Mucosa of rectum (tissue), 2 donors: Measurements from ENCODE around the gene LRRC4.

Source experiments
- H3K27ac ChIP-seq, 2 donors: one replicate each; pipeline ENCODE4 v1.7.0; 2013; ENCODE audit warnings: inconsistent platforms in 2 of 2, low read depth in 2 of 2, low read length in 2 of 2
- H3K27me3 ChIP-seq, 2 donors: one replicate each; pipeline ENCODE4 v1.7.0; 2013; ENCODE audit warnings: low read length in 2 of 2; ENCODE audit not compliant: control insufficient read depth in 2 of 2, insufficient read depth in 2 of 2
- H3K36me3 ChIP-seq, 2 donors: one replicate each; pipeline ENCODE4 v1.7.0; 2013; ENCODE audit warnings: low read length in 2 of 2; ENCODE audit not compliant: control insufficient read depth in 2 of 2, insufficient read depth in 2 of 2
- H3K4me1 ChIP-seq, 2 donors: one replicate each; pipeline ENCODE4 v1.7.0; 2013; ENCODE audit warnings: low read length in 2 of 2, mild to moderate bottlenecking in 1 of 2; ENCODE audit not compliant: control insufficient read depth in 2 of 2, insufficient read depth in 2 of 2
- H3K4me3 ChIP-seq, 2 donors: one replicate each; pipeline ENCODE4 v1.7.0; 2013; ENCODE audit warnings: low read length in 2 of 2
- H3K9ac ChIP-seq, 2 donors: one replicate each; pipeline ENCODE4 v1.7.0; 2013; ENCODE audit warnings: low read length in 2 of 2, low read depth in 1 of 2, mild to moderate bottlenecking in 1 of 2
- H3K9me3 ChIP-seq, 2 donors: one replicate each; pipeline ENCODE4 v1.7.0; 2013; ENCODE audit warnings: low read length in 2 of 2; ENCODE audit not compliant: control insufficient read depth in 2 of 2
- donor health status: healthy.
- donor health status: Normal muscosa, but diverticular disease.

LRRC4 gene

GRCh38 chr7:128000048-128000447, 31.2 kb downstream of the LRRC4 start:
- Histone ChIP-seq H3K4me1 (no peaks in the 10 kb centered on the region), H3K4me3 (no peak overlapping the region), H3K9me3 (no peaks in the 10 kb centered on the region), H3K27ac (no peak overlapping the region), H3K9ac (no peak overlapping the region), H3K36me3 (peaks cover 0 to 3% of the 10 kb centered on the region in 2 donors), H3K27me3 (no peaks in the 10 kb centered on the region)

- Histone ChIP-seq H3K9me3 (no peaks in the 10 kb centered on the region), H3K27me3 (no peaks in the 10 kb centered on the region), H3K4me1 (no peaks in the 10 kb centered on the region), H3K36me3 (peaks cover 0 to 6% of the 10 kb centered on the region in 2 donors), H3K9ac (no peak overlapping the region), H3K27ac (no peak overlapping the region), H3K4me3 (no peak overlapping the region)
These were observed 32.6 kb downstream of the LRRC4 start for GRCh38 chr7:127998671-127999070.

- H3K4me3 ChIP-seq = no peak overlapping the region
- H3K36me3 ChIP-seq = peaks cover 0 to 15% of the 10 kb centered on the region in 2 donors
- no peak overlapping the region for H3K27ac ChIP-seq
- H3K9me3 ChIP-seq = no peaks in the 10 kb centered on the region
- H3K9ac ChIP-seq = no peak overlapping the region
- no peaks in the 10 kb centered on the region for H3K27me3 ChIP-seq
- no peaks in the 10 kb centered on the region for H3K4me1 ChIP-seq
These were observed 33.9 kb downstream of the LRRC4 start for GRCh38 chr7:127997226-127997922.

GRCh38 chr7:127996253-127997071, 34.8 kb downstream of the LRRC4 start:
- no peak overlapping the region for H3K9ac ChIP-seq

GRCh38 chr7:127995881-127996215, 35.4 kb downstream of the LRRC4 start:
- H3K27ac ChIP-seq = no peak overlapping the region
- no peaks in the 10 kb centered on the region for H3K4me1 ChIP-seq
- no peaks in the 10 kb centered on the region for H3K27me3 ChIP-seq

More at GRCh38 chr7:127996253-127997071, 34.8 kb downstream of the LRRC4 start:
- Histone ChIP-seq H3K27me3 (no peaks in the 10 kb centered on the region), H3K4me3 (no peak overlapping the region), H3K9me3 (no peaks in the 10 kb centered on the region), H3K4me1 (no peaks in the 10 kb centered on the region), H3K27ac (no peak overlapping the region), H3K36me3 (peaks cover under 1 to 16% of the 10 kb centered on the region in 2 donors)

GRCh38 chr7:127995156-127995880, 35.9 kb downstream of the LRRC4 start:
- H3K4me1 ChIP-seq = no peaks in the 10 kb centered on the region

More at GRCh38 chr7:127995881-127996215, 35.4 kb downstream of the LRRC4 start:
- no peak overlapping the region for H3K9ac ChIP-seq
- H3K4me3 ChIP-seq = no peak overlapping the region
- no peaks in the 10 kb centered on the region for H3K9me3 ChIP-seq
- peaks cover 2 to 22% of the 10 kb centered on the region in 2 donors for H3K36me3 ChIP-seq

GRCh38 chr7:127993987-127994386, 37.2 kb downstream of the LRRC4 start:
- H3K27me3 ChIP-seq = no peaks in the 10 kb centered on the region
- no peak overlapping the region for H3K27ac ChIP-seq

More at GRCh38 chr7:127995156-127995880, 35.9 kb downstream of the LRRC4 start:
- no peaks in the 10 kb centered on the region for H3K9me3 ChIP-seq
- no peak overlapping the region for H3K4me3 ChIP-seq
- no peak overlapping the region for H3K27ac ChIP-seq
- H3K9ac ChIP-seq = no peak overlapping the region
- H3K36me3 ChIP-seq = peaks cover 2 to 25% of the 10 kb centered on the region in 2 donors
- no peaks in the 10 kb centered on the region for H3K27me3 ChIP-seq

GRCh38 chr7:127993317-127993716, 37.9 kb downstream of the LRRC4 start:
- H3K36me3 ChIP-seq = peaks cover 5 to 25% of the 10 kb centered on the region in 2 donors

More at GRCh38 chr7:127993987-127994386, 37.2 kb downstream of the LRRC4 start:
- Histone ChIP-seq H3K9ac (no peak overlapping the region), H3K9me3 (no peaks in the 10 kb centered on the region), H3K4me1 (no peaks in the 10 kb centered on the region), H3K4me3 (no peak overlapping the region), H3K36me3 (peaks cover 5 to 25% of the 10 kb centered on the region in 2 donors)

GRCh38 chr7:127988751-127989150, 42.5 kb downstream of the LRRC4 start:
- no peak overlapping the region for H3K4me3 ChIP-seq
- no peak overlapping the region for H3K9ac ChIP-seq
- no peaks in the 10 kb centered on the region for H3K9me3 ChIP-seq
- no peaks in the 10 kb centered on the region for H3K4me1 ChIP-seq
- H3K27ac ChIP-seq = no peak overlapping the region
- peaks cover 5 to 19% of the 10 kb centered on the region in 2 donors for H3K36me3 ChIP-seq
- H3K27me3 ChIP-seq = no peaks in the 10 kb centered on the region

More at GRCh38 chr7:127993317-127993716, 37.9 kb downstream of the LRRC4 start:
- Histone ChIP-seq H3K9ac (no peak overlapping the region), H3K27me3 (no peaks in the 10 kb centered on the region), H3K27ac (no peak overlapping the region), H3K4me1 (no peaks in the 10 kb centered on the region), H3K9me3 (no peaks in the 10 kb centered on the region), H3K4me3 (no peak overlapping the region)
